Left lobe of liver (tissue), 2 donors: ENCODE results near the gene STAM2. TPM values are rescaled to one million over a fixed set of nuclear protein-coding genes. Genes with fewer than 3 reads are reported as not detected.
"Not testable (repeated sequence)": the region's sequence is repeated elsewhere in the genome, so short reads cannot be mapped to it uniquely, and the experiment has no call there.

ENCODE experiments used
- ATAC-seq: fragments of 200-7000 bp; cut with Tn5 transposase; one replicate; pipeline ENCODE4 v1.9.1; 2020; ENCODE audit warnings: mild to moderate bottlenecking, moderate library complexity
- DNase-seq: peaks from one replicate; pipeline ENCODE4 v3.0.0-alpha.2; 2020; ENCODE audit warnings: low spot score
- total RNA-seq: library from RNA; stranded (reverse); gene quantifications from one replicate; pipeline ENCODE4 v1.2.1, GENCODE V29; 2021
- donor health status: DM: no; HTN: no; CAD: no; lungs with moderate emphysema.
- donor health status: DM: no; HTN: yes; CAD: no.

Gene STAM2
- total RNA-seq, 1 donor from 2014 or later, result 12.4 TPM

- no peak for ATAC-seq
- no peak for DNase-seq
These were observed 59.6 kb downstream of the STAM2 start for GRCh38 chr2:152115952-152116351.

GRCh38 chr2:152114366-152114765 lies 61.2 kb downstream of the STAM2 start:
- no peak for ATAC-seq

GRCh38 chr2:152107140-152107539 lies 68.4 kb downstream of the STAM2 start:
- not testable (repeated sequence) for ATAC-seq, DNase-seq

More at GRCh38 chr2:152114366-152114765, 61.2 kb downstream of the STAM2 start:
- DNase-seq, result no peak

GRCh38 chr2:152106464-152106863 lies 69.1 kb downstream of the STAM2 start:
- no peak for DNase-seq
- ATAC-seq, result no peak

GRCh38 chr2:152103271-152103670 lies 72.3 kb downstream of the STAM2 start:
- DNase-seq, result no peak
- ATAC-seq, result no peak

GRCh38 chr2:152100961-152101360 lies 74.6 kb downstream of the STAM2 start:
- ATAC-seq (no peak), DNase-seq (no peak)

- peak; percentile 42 for ATAC-seq
- no peak for DNase-seq
These were observed 76.1 kb downstream of the STAM2 start for GRCh38 chr2:152099367-152100050.

GRCh38 chr2:152098496-152099366 lies 76.8 kb downstream of the STAM2 start, which contains the start of gene CACNB4:
Gene CACNB4, minus strand, starts transcription at chr2:152099044.
- DNase-seq (no peak), ATAC-seq (peak; percentile 30)

- ATAC-seq, result peak; percentile 70
- DNase-seq, result no peak
These were observed 77.6 kb downstream of the STAM2 start for GRCh38 chr2:152097801-152098495.

- ATAC-seq (peak; percentile 67), DNase-seq (no peak)
These were observed 78.2 kb downstream of the STAM2 start for GRCh38 chr2:152097290-152097800.

- no peak for ATAC-seq
These were observed 80.4 kb downstream of the STAM2 start for GRCh38 chr2:152095146-152095545.

GRCh38 chr2:152094014-152094413 lies 81.5 kb downstream of the STAM2 start:
- ATAC-seq (no peak), DNase-seq (no peak)

More at GRCh38 chr2:152095146-152095545, 80.4 kb downstream of the STAM2 start:
- DNase-seq, result no peak

GRCh38 chr2:152093464-152093863 lies 82.1 kb downstream of the STAM2 start:
- DNase-seq (no peak), ATAC-seq (no peak)

- DNase-seq (no peak), ATAC-seq (no peak)
These were observed 83.5 kb downstream of the STAM2 start for GRCh38 chr2:152092095-152092494.

- not testable (repeated sequence) for ATAC-seq, DNase-seq
These were observed 84.8 kb downstream of the STAM2 start for GRCh38 chr2:152090726-152091125.

- DNase-seq (no peak), ATAC-seq (no peak)
These were observed 86.3 kb downstream of the STAM2 start for GRCh38 chr2:152089238-152089637.

- no peak for DNase-seq
- no peak for ATAC-seq
These were observed 87.6 kb downstream of the STAM2 start for GRCh38 chr2:152088006-152088405.

GRCh38 chr2:152086231-152086630 lies 89.3 kb downstream of the STAM2 start:
- no peak for DNase-seq
- ATAC-seq, result no peak

- DNase-seq (no peak), ATAC-seq (no peak)
These were observed 91.5 kb downstream of the STAM2 start for GRCh38 chr2:152084076-152084475.

GRCh38 chr2:152083202-152083875 lies 92.2 kb downstream of the STAM2 start:
- ATAC-seq, result no peak
- DNase-seq, result no peak
